HAP-1 (cell line): ENCODE results near the gene CACNA2D1.

Experiments
- DNase-seq, 2 experiments: peaks; one replicate each; pipeline ENCODE4 v3.0.0-alpha.2; 2016 to 2020; ENCODE audit warnings: low spot score in 2 of 2
- H3K27me3 ChIP-seq: fragments of 250-450 bp; sonication (Bioruptor Pico); 2 replicates; pipeline ENCODE4 v1.5.1; 2020; ENCODE audit warnings: low read depth, mild to moderate bottlenecking, moderate library complexity
- H3K36me3 ChIP-seq: fragments of 250-450 bp; sonication (Bioruptor Pico); replicated peaks from 2 replicates; pipeline ENCODE4 v1.5.1; 2020; ENCODE audit warnings: mild to moderate bottlenecking
- H3K4me1 ChIP-seq: fragments of 250-450 bp; sonication (Bioruptor Pico); 2 replicates; pipeline ENCODE4 v1.5.1; 2020; ENCODE audit warnings: mild to moderate bottlenecking
- H3K4me3 ChIP-seq: fragments of 250-450 bp; sonication (Bioruptor Pico); 2 replicates; pipeline ENCODE4 v1.5.1; 2020; ENCODE audit warnings: mild to moderate bottlenecking, moderate library complexity
- H3K9me3 ChIP-seq: fragments of 250-450 bp; sonication (Bioruptor Pico); 2 replicates; pipeline ENCODE4 v1.5.1; 2020; ENCODE audit warnings: mild to moderate bottlenecking, moderate library complexity
- in situ Hi-C: fragments of 300-500 bp; cut with MboI; formaldehyde crosslinking; loops from 3 replicates; pipeline ENCODE4 v1.14.3; 2020; ENCODE audit warnings: low sequenced_read_pairs, inconsistent platforms, mixed read lengths

CACNA2D1 gene

DNA sequence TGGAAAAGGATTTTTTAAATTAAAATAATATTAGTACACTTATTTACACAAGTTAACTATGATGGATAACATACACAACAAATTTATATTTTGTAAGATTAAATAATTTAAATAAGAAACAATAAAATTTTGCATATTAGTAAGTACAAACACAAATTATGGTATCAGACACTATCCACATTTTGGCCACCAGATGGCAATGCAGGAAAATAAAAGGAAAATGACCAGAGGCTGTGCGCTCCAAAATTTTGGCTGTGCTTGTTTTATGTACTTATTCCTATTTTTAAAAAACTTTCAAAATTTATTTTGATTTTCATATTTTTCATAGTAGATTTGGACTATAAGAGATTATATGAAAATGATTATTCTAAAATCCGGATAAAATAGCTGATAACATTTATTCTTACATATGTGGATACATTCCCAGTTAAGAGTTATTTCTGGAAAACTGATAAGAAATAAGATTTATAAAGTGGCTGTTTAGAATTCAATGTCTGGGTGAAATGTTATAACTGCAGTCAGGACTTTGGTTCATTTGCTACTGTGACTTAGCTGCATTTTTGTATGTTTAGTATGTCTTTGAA lies 399.0 kb downstream of the CACNA2D1 start:
- DNase-seq, result peak; percentile 33 to 56
- in situ Hi-C loops, result loop anchor here (10.0 to 25.0 kb wide), 2 partner anchors 530 to 693 kb away; no protein-coding TSS in a partner anchor
- Histone ChIP-seq H3K36me3 (no peaks in the 10 kb centered on the region), H3K9me3 (no peaks in the 10 kb centered on the region), H3K4me3 (no peak overlapping the region), H3K27me3 (no peaks in the 10 kb centered on the region), H3K4me1 (peaks cover 3% of the 10 kb centered on the region; the same call in 1 of the 2 replicates)

DNA sequence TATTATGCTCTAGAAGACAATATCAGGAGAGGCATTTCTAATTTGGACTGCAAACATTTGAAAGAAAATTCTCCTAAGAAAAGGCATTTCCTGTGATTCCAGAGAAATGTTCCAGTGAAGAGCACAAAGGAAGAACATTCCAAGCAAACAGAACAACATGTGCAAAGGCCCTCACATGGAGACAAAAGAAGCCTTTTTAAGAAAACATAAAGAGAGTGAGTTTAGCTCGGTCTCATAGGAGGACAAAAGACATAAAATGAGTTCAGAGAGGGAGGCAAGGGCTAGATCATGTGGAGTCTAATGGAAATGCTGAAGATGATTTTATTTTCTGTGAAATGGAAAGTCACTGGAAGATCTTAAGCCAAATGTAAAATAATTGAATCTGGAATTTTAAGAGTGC lies 404.0 kb downstream of the CACNA2D1 start:
- Histone ChIP-seq H3K27me3 (no peaks in the 10 kb centered on the region), H3K36me3 (no peaks in the 10 kb centered on the region), H3K9me3 (no peaks in the 10 kb centered on the region), H3K4me3 (no peak overlapping the region), H3K4me1 (peaks cover 5% of the 10 kb centered on the region; the same call in 1 of the 2 replicates)
- in situ Hi-C loops, result loop anchor here (10.0 to 25.0 kb wide), 3 partner anchors 535 to 698 kb away; no protein-coding TSS in a partner anchor
- DNase-seq, result no peak

DNA sequence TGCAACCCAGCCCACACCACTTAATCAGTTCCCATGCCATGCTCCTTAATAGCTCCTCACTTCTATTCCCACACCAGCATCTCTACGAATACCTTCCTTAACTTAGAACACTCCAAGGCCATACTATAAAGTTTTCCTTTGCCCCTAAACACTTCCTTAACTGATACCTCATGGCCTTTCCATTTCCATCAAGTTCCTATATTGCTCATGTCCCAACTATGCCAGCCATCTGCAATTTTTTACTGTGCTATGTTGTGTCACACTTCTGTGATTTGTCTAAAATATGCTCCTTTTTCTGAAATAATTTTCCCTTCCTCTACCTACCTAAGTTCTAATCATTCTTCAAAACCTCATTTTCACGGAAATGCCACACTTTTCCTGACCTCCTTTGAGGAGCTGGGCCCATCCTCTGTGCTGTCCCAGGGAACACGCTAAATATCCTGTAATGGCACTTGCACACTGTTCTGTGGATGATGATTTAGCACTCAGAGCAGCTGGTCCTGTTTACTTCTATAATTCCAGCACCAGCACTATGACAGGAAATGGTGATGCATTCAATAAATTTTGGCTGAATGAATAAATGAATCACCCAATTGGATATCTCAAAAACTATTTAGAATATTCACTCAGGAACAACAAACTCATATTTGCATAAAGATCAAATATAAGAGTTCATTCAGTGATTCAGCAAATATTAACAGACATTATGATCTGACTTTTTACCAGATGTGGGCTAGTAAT lies 407.3 kb downstream of the CACNA2D1 start:
- Histone ChIP-seq H3K4me1 (peaks cover 5% of the 10 kb centered on the region), H3K27me3 (no peaks in the 10 kb centered on the region), H3K36me3 (no peaks in the 10 kb centered on the region), H3K4me3 (no peak overlapping the region), H3K9me3 (no peaks in the 10 kb centered on the region)
- DNase-seq, result no peak
- in situ Hi-C loops, result loop anchor here (10.0 to 25.0 kb wide), 2 partner anchors 568 to 701 kb away; no protein-coding TSS in a partner anchor

DNA sequence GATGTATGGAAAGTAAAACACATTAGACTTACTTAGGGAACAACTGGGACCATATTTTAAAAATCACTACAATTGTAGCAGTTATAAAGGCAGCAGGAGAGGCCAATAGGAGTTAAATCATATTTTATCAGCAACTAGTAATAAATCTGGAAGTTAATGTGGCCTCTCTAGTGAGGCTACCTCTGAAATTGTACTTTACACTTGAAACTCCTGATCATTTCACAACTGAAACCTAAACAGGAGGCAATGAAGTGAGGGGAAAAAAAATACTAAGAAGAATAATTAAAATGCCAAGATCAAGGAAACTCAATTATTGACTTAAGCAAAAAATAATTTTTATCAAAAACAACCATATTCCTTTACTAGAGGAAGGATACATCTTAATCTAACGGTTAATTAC lies 408.1 kb downstream of the CACNA2D1 start:
- Histone ChIP-seq H3K4me1 (peaks cover 5% of the 10 kb centered on the region), H3K36me3 (no peaks in the 10 kb centered on the region), H3K4me3 (no peak overlapping the region), H3K9me3 (no peaks in the 10 kb centered on the region), H3K27me3 (no peaks in the 10 kb centered on the region)
- DNase-seq, result no peak
- in situ Hi-C loops, result loop anchor here (10.0 to 25.0 kb wide), 2 partner anchors 569 to 702 kb away; no protein-coding TSS in a partner anchor

DNA sequence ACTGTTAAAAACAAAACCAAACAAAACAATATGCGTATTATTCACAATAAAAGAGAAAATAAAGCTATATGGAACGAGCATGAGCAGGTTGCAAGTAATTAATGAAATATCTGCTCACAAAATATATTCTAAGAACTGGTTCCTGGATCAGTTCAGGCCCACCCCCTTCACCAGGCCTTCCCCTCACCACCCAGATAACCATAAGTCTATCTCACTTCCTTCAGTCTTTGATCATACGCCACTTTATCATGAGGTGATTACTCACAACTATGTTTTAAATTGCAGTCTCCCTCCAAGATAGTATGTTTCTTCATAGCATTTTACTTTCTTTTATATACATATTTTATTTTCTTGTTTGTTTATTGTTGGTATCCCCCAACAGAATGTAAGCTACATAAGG lies 410.7 kb downstream of the CACNA2D1 start:
- Histone ChIP-seq H3K4me3 (no peak overlapping the region), H3K36me3 (no peaks in the 10 kb centered on the region), H3K27me3 (no peaks in the 10 kb centered on the region), H3K4me1 (no peaks in the 10 kb centered on the region; the same call in 1 of the 2 replicates), H3K9me3 (no peaks in the 10 kb centered on the region)
- DNase-seq, result no peak
- in situ Hi-C loops, result loop anchor here (10.0 to 25.0 kb wide), 2 partner anchors 572 to 704 kb away; no protein-coding TSS in a partner anchor

DNA sequence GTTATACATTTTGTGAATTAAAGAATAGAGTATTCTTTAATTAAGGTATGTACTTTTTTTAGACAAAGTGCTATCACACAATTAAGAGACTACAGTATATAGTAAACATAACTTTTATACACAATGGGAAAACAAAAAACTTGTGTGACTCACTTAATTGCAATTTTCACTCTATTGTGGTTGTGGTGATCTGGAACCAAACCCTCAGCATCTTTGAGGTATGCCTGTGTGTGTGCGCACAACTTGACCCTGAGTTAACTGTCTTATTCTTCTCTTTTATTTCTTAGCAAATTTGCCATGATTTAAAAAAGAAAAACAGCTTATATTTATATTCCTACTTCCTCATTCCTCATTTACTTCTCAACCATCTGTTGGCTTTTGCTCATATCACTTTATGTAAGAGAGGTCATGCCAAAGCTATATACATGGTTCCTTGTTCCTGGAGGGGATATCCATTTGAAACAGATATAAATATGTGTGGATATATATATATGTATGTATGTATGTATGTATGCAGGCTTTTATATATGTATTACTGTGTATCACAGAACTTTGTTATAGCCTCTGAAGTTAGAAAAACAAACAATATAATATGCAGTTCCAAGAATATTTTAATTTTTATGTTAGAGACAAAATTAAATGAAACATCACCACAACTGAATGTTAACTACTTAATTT lies 414.2 kb downstream of the CACNA2D1 start:
- no peaks in the 10 kb centered on the region for H3K9me3 ChIP-seq
- in situ Hi-C loops, result loop anchor here (25.0 kb wide), 1 partner anchor 708 kb away; no protein-coding TSS in a partner anchor
- H3K4me3 ChIP-seq, result no peak overlapping the region
- no peaks in the 10 kb centered on the region for H3K27me3 ChIP-seq
- H3K4me1 ChIP-seq, result peaks cover 9% of the 10 kb centered on the region
- H3K36me3 ChIP-seq, result no peaks in the 10 kb centered on the region
- DNase-seq, result no peak

DNA sequence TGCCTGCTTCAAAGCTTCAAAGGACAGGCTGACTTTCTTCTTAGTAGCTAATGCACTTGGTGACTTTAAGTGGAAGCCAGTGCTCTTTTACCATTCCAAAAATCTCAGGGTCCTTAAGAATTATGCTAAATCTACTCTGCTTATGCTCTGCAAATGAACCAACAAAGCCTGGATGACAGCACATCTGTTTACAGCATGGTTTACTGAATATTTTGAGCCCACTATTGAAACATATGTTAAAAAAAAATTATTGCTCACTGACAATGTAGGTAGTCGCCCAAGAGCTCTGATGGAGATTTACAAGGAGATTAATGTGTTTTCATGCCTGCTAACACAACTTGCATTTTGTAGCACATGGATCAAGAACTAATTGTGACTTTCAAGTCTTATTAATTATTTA lies 415.5 kb downstream of the CACNA2D1 start:
- in situ Hi-C loops, result loop anchor here (25.0 kb wide), 1 partner anchor 709 kb away; no protein-coding TSS in a partner anchor

DNA sequence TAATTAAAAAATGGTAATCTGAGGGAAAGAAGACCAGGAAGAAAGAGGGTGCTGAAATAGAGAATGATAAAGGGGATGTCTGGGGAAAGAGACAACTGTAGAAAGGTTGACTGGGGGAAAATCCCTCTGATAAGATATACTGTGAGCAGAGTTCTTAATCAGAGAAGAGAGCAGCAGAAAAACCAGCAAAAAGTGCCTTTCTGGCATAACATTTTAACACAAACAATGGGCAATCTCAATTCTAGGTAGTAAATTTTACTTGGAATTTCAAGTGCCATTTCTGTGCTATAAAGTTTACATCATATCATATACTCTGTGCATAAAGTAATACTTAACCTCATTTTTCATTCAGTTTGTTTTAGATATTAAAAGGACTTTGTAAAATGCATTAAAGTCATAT lies 421.9 kb downstream of the CACNA2D1 start:
- peaks cover 9% of the 10 kb centered on the region for H3K4me1 ChIP-seq
- no peaks in the 10 kb centered on the region for H3K36me3 ChIP-seq
- H3K9me3 ChIP-seq, result no peaks in the 10 kb centered on the region
- DNase-seq, result no peak
- no peak overlapping the region for H3K4me3 ChIP-seq
- in situ Hi-C loops, result loop anchor here (25.0 kb wide), 1 partner anchor 534 kb away; no protein-coding TSS in a partner anchor
- H3K27me3 ChIP-seq, result no peaks in the 10 kb centered on the region

More for the DNA sequence above, 415.5 kb downstream of the CACNA2D1 start:
- Histone ChIP-seq H3K4me1 (peaks cover 9% of the 10 kb centered on the region), H3K9me3 (no peaks in the 10 kb centered on the region), H3K27me3 (no peaks in the 10 kb centered on the region), H3K36me3 (no peaks in the 10 kb centered on the region), H3K4me3 (no peak overlapping the region)
- DNase-seq, result no peak

DNA sequence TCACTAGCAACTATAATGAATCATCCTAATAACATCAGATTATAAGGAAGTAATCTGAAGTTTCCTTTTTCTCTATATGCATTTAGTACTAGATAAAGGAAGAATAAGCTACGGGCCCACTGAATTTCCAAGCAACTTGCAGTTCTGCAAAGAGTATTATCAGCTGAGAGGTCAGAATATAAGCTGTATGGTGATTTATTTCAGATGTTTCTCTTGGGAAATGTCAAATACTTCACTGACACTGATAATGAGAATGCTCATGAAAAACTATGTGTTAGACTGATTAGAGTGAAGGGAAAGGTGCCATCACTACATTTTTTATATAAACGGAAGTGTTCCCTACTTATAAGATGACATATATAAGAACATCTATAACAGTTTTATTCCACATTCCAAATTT lies 422.5 kb downstream of the CACNA2D1 start:
- no peaks in the 10 kb centered on the region for H3K9me3 ChIP-seq
- no peak overlapping the region for H3K4me3 ChIP-seq
- in situ Hi-C loops, result loop anchor here (25.0 kb wide), 1 partner anchor 534 kb away; no protein-coding TSS in a partner anchor
- no peak for DNase-seq
- peaks cover 9% of the 10 kb centered on the region for H3K4me1 ChIP-seq
- H3K36me3 ChIP-seq, result no peaks in the 10 kb centered on the region
- no peaks in the 10 kb centered on the region for H3K27me3 ChIP-seq

DNA sequence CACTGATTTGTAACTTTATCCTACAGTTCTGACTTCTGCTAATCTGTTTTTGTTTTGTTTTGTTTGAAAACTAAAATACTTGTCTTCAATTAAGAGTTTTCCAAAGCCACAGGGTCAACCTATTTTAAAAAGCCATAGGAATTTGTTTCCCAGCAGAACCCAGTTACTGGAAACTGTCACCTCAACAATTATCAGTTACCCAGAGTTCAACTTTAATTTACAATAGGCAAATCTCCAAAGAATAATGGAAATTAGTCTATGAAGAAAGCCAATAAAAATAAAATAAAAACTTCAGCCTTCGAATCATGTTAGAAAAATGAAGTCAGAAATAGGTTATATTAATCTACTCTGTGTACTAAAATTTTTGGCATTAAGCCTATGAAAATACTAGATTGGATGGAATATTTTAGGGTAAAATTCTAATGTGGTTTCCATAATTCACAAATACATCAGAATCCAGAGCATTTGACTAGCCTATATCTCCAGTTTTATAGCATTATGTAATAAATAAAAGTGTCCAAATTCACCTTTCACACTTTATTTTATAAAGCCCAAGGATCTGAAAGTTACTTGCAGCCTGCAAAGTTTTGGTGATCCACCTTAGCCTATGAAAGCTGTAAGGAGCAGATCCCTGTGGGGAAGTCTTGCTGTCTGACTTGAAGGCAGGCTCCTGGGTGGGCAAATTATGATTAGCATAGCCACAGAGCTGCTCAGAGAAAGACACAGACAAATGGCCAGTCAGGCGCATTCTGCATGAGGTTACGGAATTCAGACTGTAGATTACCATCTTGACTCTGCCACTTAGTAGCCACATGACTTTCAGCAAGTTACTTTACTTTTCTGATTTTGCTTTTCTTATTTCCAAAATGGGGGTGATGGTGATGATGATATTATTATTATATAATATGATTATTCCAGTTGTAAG lies 423.8 kb downstream of the CACNA2D1 start:
- in situ Hi-C loops, result loop anchor here (25.0 kb wide), 1 partner anchor 533 kb away; no protein-coding TSS in a partner anchor
- Histone ChIP-seq H3K36me3 (no peaks in the 10 kb centered on the region), H3K4me3 (no peak overlapping the region), H3K27me3 (no peaks in the 10 kb centered on the region), H3K9me3 (no peaks in the 10 kb centered on the region), H3K4me1 (peaks cover 3% of the 10 kb centered on the region; the same call in 1 of the 2 replicates)
- no peak for DNase-seq

DNA sequence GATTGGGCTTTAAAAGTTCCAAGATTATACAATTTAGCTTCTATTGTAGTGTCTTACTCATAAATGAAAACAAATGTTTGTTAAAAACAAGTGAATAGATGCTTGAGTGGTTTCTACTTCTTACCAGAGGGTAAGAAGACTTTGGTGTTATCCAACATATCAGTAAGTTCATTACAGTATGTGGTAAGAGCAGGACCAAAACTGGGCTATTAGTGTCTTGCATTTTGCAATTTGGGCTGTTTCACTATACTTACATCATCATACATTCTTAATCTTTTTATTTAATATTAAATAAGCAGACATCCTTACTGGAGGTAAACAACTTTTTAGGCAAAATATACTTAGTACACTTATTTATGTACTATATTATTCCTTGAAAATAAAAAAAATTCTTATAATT lies 425.4 kb downstream of the CACNA2D1 start:
- Histone ChIP-seq H3K36me3 (no peaks in the 10 kb centered on the region), H3K4me1 (no peaks in the 10 kb centered on the region), H3K9me3 (no peaks in the 10 kb centered on the region), H3K4me3 (no peak overlapping the region), H3K27me3 (no peaks in the 10 kb centered on the region)
- no peak for DNase-seq
- in situ Hi-C loops, result loop anchor here (25.0 kb wide), 1 partner anchor 531 kb away; no protein-coding TSS in a partner anchor

DNA sequence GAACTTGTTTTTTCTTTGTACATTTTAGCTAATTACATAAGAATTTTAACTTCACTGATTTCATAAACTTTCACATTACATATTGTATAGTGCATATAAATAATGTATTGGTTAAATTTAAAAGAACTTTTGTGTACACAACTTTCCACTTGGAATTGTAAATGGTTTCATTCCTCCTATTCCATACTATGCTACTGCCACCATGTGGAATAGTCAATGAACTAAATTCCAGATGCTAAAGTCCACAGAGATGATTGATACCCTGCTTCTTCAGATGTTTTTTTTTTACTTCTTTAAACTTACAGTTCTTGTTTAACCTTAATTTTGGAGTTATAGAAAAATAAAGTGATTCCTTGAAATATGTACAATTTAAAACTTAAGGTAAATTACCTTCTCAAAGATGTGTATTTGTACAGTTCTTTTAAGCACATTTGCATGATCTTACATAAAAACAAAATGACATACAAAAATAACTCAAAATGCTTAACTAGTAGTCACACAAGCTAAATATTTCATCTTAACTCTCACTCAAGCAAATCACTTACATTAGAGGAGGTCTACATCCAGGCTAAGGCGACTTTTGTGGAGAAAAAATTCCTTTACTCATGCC lies 426.1 kb downstream of the CACNA2D1 start:
- in situ Hi-C loops, result loop anchor here (25.0 kb wide), 1 partner anchor 530 kb away; no protein-coding TSS in a partner anchor
- DNase-seq, result peak in 1 of 2 experiments; percentile 51
- H3K4me3 ChIP-seq, result no peak overlapping the region
- H3K9me3 ChIP-seq, result no peaks in the 10 kb centered on the region
- no peaks in the 10 kb centered on the region for H3K36me3 ChIP-seq
- no peaks in the 10 kb centered on the region for H3K4me1 ChIP-seq
- no peaks in the 10 kb centered on the region for H3K27me3 ChIP-seq
